Spleen (tissue), 11 donors: ENCODE measurements around the gene SLC13A3. TPM values are rescaled to one million over a fixed set of nuclear protein-coding genes. Genes with fewer than 3 reads are reported as not detected.

Experiments
- DNase-seq: peaks from one replicate; pipeline ENCODE4 v3.0.0-alpha.2; 2020
- H3K27ac ChIP-seq, 8 donors: fragments of 200-600 bp; sonication (generic) in 7 of 8; 1 replicate in 4 of 8; 2 replicates in 4 of 8; pipeline versions ENCODE4 v1.5.0 to v1.8.0; 2016 to 2021; ENCODE audit warnings: inconsistent platforms in 4 of 8, mild to moderate bottlenecking in 4 of 8, moderate library complexity in 1 of 8
- H3K27me3 ChIP-seq, 7 donors: fragments of 200-600 bp; sonication (generic) in 6 of 7; replicated peaks in 1 of 7; 1 replicate in 4 of 7; 2 replicates in 3 of 7; pipeline versions ENCODE4 v1.5.0 to v1.8.0; 2016 to 2021; ENCODE audit warnings: inconsistent platforms in 3 of 7, mild to moderate bottlenecking in 1 of 7
- H3K36me3 ChIP-seq, 6 donors: fragments of 200-600 bp; sonication (generic) in 5 of 6; 1 replicate in 4 of 6; 2 replicates in 2 of 6; pipeline versions ENCODE4 v1.5.0 to v1.8.0; 2016 to 2021; ENCODE audit warnings: inconsistent platforms in 2 of 6
- H3K4me1 ChIP-seq, 6 donors: fragments of 200-600 bp; sonication (generic) in 5 of 6; 1 replicate in 3 of 6; 2 replicates in 3 of 6; pipeline versions ENCODE4 v1.5.0 to v1.8.0; 2016 to 2021; ENCODE audit warnings: inconsistent platforms in 3 of 6
- H3K4me3 ChIP-seq, 8 donors: fragments of 200-600 bp; sonication (generic) in 7 of 8; 1 replicate in 4 of 8; 2 replicates in 4 of 8; pipeline versions ENCODE4 v1.5.0 to v1.8.0; 2016 to 2021; ENCODE audit warnings: inconsistent platforms in 4 of 8, mild to moderate bottlenecking in 4 of 8, moderate library complexity in 2 of 8
- H3K9me3 ChIP-seq, 8 donors: fragments of 200-600 bp; sonication (generic) in 7 of 8; 1 replicate in 4 of 8; 2 replicates in 4 of 8; pipeline versions ENCODE4 v1.5.0 to v1.8.0; 2016 to 2021; ENCODE audit warnings: inconsistent platforms in 4 of 8
- POLR2A ChIP-seq, 3 donors: fragments of 450-650 bp; IDR thresholded peaks; one replicate each; pipeline ENCODE4 v1.5.1; 2017; ENCODE audit warnings: antibody characterized with exemption in 3 of 3, mild to moderate bottlenecking in 1 of 3
- POLR2AphosphoS5 ChIP-seq, 3 donors: sonication (generic); formaldehyde crosslinking; IDR thresholded peaks; one replicate each; pipeline ENCODE4 v1.5.1; 2017; ENCODE audit warnings: antibody characterized with exemption in 3 of 3
- WGBS, 5 donors: extraction: QIAGEN DNeasy Blood & Tissue Kit in 3 of 5; methylation state at CpG; one replicate each; pipeline versions ENCODE4 v1.1.5 to v1.1.7; 2013 to 2018; 5-methylcytosine and 5-hydroxymethylcytosine counted together
- intact Hi-C: fragments of 100-400 bp; cut with DNase I; formaldehyde crosslinking; loops from one replicate; pipeline ENCODE4 v1.15.0; 2023; ENCODE audit warnings: low total_unique reads
- polyA plus RNA-seq, 3 donors: library from polyadenylated mRNA; stranded (reverse); fragments of 200-250 nt; gene quantifications; one replicate each; pipeline ENCODE4 v1.2.1, GENCODE V29; 2013
- total RNA-seq, 7 donors: library from RNA; depleted of rRNA in 3 of 7; stranded (reverse); fragments of >200 nt in 3 of 7; fragmentation: NEBNext Ultra II Directional in 4 of 7; extraction: Animal tissue kit (Norgen Biotek cat#: 25700) in 4 of 7; gene quantifications; one replicate each; pipeline versions ENCODE4 v1.1.0 to v1.2.1, GENCODE V29; 2016 to 2021
- TF ChIP-seq, protein P1 (sequence below), 11 experiments: fragments of 200-600 bp in 7 of 11; fragments of 450-650 bp in 4 of 11; sonication (generic) in 4 of 11; IDR thresholded peaks in 8 of 11; conservative IDR thresholded peaks in 3 of 11; 1 replicate in 7 of 11; 2 replicates in 4 of 11; pipeline versions ENCODE4 v1.4.0 to v1.8.0; 2016 to 2021; ENCODE audit warnings: antibody characterized with exemption in 11 of 11, inconsistent platforms in 4 of 11, mild to moderate bottlenecking in 1 of 11
- donor health status: healthy with polysubstance abuse.
- donor health status: DM: no; HTN: no; CAD: no; lungs with moderate emphysema.
- donor health status: DM: no; HTN: no; CAD: no.
- donor health status: Bipolar disorder and iron deficiency.
- donor health status: healthy.
- donor health status: DM: no; HTN: no; CAD: no.
- donor health status: DM: yes; HTN: yes; CAD: no.

SLC13A3 gene
- total and polyA plus RNA-seq, 10 donors = 0.16 to 1.7 (median 0.44) TPM; not detected in 1

DNA sequence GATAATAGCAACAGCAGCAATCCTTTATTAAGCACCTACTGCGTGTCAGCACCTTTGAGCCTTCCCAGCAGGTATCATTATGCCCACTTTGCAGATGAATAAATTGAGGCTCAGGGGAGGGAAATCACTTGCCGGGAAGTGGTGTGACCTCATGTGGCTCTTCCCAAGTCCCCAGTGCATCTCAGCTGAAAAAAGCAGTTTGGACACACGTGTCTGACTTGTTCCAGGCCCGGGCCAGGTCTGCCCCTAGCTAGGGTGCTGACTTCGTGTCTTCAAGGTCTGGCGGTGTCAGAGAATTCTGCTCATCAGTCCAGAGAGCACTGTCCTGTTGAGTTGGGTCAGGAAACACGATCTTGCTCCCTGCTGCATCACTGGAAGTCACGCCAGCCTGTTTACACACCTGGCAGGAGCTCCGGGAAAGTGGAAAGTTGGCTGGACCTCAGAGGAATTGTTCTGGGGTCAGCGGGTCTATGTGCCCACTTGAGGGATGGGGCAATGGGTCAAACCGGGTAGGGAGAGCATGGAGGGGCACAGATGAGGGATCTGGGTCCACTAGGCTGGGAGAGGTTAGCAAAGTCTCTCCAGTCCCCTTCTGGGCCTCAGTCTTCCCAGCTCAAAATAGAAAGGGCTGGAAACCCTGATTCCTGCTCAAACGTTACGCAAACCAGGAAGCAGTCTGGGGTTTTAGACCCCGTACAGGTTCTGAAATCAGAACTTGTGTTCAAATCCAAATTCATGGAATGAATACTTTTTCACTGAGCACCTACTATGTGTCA, 10.5 kb downstream of the SLC13A3 start:
- DNase-seq = no peak
- H3K9me3 ChIP-seq = no peaks in the 10 kb centered on the region
- TF ChIP-seq, protein P1, sequence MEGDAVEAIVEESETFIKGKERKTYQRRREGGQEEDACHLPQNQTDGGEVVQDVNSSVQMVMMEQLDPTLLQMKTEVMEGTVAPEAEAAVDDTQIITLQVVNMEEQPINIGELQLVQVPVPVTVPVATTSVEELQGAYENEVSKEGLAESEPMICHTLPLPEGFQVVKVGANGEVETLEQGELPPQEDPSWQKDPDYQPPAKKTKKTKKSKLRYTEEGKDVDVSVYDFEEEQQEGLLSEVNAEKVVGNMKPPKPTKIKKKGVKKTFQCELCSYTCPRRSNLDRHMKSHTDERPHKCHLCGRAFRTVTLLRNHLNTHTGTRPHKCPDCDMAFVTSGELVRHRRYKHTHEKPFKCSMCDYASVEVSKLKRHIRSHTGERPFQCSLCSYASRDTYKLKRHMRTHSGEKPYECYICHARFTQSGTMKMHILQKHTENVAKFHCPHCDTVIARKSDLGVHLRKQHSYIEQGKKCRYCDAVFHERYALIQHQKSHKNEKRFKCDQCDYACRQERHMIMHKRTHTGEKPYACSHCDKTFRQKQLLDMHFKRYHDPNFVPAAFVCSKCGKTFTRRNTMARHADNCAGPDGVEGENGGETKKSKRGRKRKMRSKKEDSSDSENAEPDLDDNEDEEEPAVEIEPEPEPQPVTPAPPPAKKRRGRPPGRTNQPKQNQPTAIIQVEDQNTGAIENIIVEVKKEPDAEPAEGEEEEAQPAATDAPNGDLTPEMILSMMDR (IDR thresholded peaks at IDR 0.05 in 8 of 11, conservative IDR thresholded peaks at IDR 0.05 in 3 of 11) = no peak
- no peak for TF ChIP-seq POLR2AphosphoS5 (IDR thresholded peaks at IDR 0.05)
- no peak for TF ChIP-seq POLR2A (IDR thresholded peaks at IDR 0.05)
- no peaks in the 10 kb centered on the region for H3K36me3 ChIP-seq
- 67 to 81% (median 70%) methylated on average over 14 of the region's 14 CpGs for WGBS, 5 donors
- peaks cover 0 to 47% (median 0%) of the 10 kb centered on the region in 7 donors for H3K27me3 ChIP-seq
- H3K4me3 ChIP-seq = no peak overlapping the region
- intact Hi-C loops = no loop called here
- no peaks in the 10 kb centered on the region for H3K4me1 ChIP-seq
- no peak overlapping the region for H3K27ac ChIP-seq

DNA sequence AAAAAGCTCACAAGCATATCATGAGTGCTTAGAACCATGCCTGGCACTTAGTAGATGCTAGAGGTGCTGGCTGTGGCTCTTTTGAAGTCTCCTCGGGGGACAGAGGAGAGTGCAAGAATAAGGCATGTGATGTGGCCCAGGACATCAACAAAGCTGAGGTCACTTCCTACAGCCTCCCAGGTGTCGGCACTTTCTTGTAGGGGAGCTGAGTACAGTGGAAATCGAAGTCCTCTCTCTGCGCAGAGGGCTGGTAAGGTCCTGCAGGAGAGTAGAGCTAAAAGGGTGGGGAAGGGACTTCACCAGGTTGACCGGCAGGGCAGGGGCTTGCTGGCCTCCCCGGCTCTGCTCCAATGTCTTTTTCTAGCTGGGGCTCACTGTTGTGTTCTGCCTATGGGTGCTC, 11.2 kb downstream of the SLC13A3 start:
- H3K27me3 ChIP-seq = peaks cover 0 to 50% (median 0%) of the 10 kb centered on the region in 7 donors
- H3K9me3 ChIP-seq = no peaks in the 10 kb centered on the region
- intact Hi-C loops = no loop called here
- no peaks in the 10 kb centered on the region for H3K4me1 ChIP-seq
- DNase-seq = no peak
- H3K36me3 ChIP-seq = no peaks in the 10 kb centered on the region
- TF ChIP-seq POLR2AphosphoS5 (IDR thresholded peaks at IDR 0.05) (no peak), POLR2A (IDR thresholded peaks at IDR 0.05) (no peak)
- TF ChIP-seq, protein P1 (IDR thresholded peaks at IDR 0.05 in 8 of 11, conservative IDR thresholded peaks at IDR 0.05 in 3 of 11) = no peak
- H3K27ac ChIP-seq = no peak overlapping the region
- no peak overlapping the region for H3K4me3 ChIP-seq
- WGBS, 5 donors = 74 to 84% (median 78%) methylated on average over 6 of the region's 6 CpGs

DNA sequence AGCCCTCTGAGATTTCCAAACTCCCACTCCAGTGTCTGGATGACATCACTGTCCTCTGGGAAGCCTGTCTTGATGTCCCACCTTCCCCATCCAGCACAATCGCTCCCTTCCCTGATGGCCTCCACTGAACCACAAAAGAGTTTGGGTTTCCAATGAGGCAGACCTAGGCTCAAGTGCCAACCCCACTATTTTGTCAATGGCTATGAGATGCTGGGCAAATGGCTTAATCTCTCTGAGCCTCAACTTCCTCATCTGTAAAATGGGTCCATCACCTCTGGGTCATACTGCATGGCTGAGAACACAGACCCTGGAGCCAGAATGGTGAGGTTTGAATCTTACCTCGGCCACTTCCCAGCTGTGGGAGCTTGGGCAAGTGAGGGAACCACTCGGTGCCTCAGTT, 11.7 kb downstream of the SLC13A3 start:
- Histone ChIP-seq H3K36me3 (no peaks in the 10 kb centered on the region), H3K27me3 (peaks cover 0 to 50% (median 0%) of the 10 kb centered on the region in 7 donors), H3K4me3 (no peak overlapping the region), H3K27ac (no peak overlapping the region), H3K9me3 (no peaks in the 10 kb centered on the region), H3K4me1 (no peaks in the 10 kb centered on the region)
- no peak for DNase-seq
- intact Hi-C loops = no loop called here
- WGBS, 5 donors = 82 to 96% (median 91%) methylated on average over 3 of the region's 3 CpGs
- TF ChIP-seq, protein P1 (IDR thresholded peaks at IDR 0.05 in 8 of 11, conservative IDR thresholded peaks at IDR 0.05 in 3 of 11) = no peak
- no peak for TF ChIP-seq POLR2A (IDR thresholded peaks at IDR 0.05)
- no peak for TF ChIP-seq POLR2AphosphoS5 (IDR thresholded peaks at IDR 0.05)

DNA sequence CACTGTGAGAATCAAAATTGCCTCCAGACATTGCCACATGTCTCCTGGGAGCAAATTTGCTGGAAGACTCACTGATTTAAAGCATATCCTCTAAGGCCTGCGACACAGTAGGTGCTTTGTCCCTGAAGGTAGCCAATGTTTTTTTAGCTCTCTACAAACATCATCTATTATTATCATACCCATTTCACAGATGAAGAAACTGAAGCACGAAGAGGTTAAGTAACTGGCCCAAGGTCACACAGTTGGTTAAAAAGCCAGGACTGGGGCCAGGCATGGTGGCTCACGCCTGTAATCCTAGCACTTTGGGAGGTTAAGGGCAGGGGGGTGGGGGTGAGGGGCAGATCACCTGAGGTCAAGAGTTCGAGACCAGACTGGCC, 12.4 kb downstream of the SLC13A3 start:
- intact Hi-C loops = no loop called here
- TF ChIP-seq POLR2AphosphoS5 (IDR thresholded peaks at IDR 0.05) (no peak), POLR2A (IDR thresholded peaks at IDR 0.05) (no peak)
- TF ChIP-seq, protein P1 (IDR thresholded peaks at IDR 0.05 in 8 of 11, conservative IDR thresholded peaks at IDR 0.05 in 3 of 11) = no peak
- no peaks in the 10 kb centered on the region for H3K36me3 ChIP-seq
- DNase-seq = no peak
- no peaks in the 10 kb centered on the region for H3K9me3 ChIP-seq
- H3K27ac ChIP-seq = no peak overlapping the region
- peaks cover 0 to 50% (median 0%) of the 10 kb centered on the region in 7 donors for H3K27me3 ChIP-seq
- no peak overlapping the region for H3K4me3 ChIP-seq
- WGBS, 5 donors = 80 to 96% (median 91%) methylated on average over 4 of the region's 4 CpGs
- H3K4me1 ChIP-seq = no peaks in the 10 kb centered on the region
